GM23338 (cell line): Measurements from ENCODE around the gene ACSF3. TPM values are rescaled to one million over a fixed set of nuclear protein-coding genes. Genes with fewer than 3 reads are reported as not detected.

Experiments used
- CTCF ChIP-seq, 2 experiments: fragments of 200-600 bp in 1 of 2; sonication (generic) in 1 of 2; conservative IDR thresholded peaks; 2 replicates each; pipeline versions ENCODE4 v1.5.1 to v1.6.1; 2016 to 2017; ENCODE audit warnings: antibody characterized with exemption in 2 of 2, low read depth in 2 of 2, mild to moderate bottlenecking in 2 of 2, moderate library complexity in 1 of 2
- EZH2 ChIP-seq: fragments of 200-600 bp; sonication (generic); IDR thresholded peaks from one replicate; pipeline ENCODE4 v1.8.0; 2017; ENCODE audit warnings: antibody characterized with exemption, mild to moderate bottlenecking, low read depth; ENCODE audit not compliant: unreplicated experiment
- EZH2phosphoT487 ChIP-seq: fragments of 200-600 bp; sonication (generic); IDR thresholded peaks from one replicate; pipeline ENCODE4 v1.8.1; 2018; ENCODE audit warnings: antibody characterized with exemption; ENCODE audit not compliant: unreplicated experiment
- REST ChIP-seq: IDR thresholded peaks from one replicate; pipeline ENCODE4 v1.6.1; 2018; ENCODE audit warnings: antibody characterized with exemption; ENCODE audit not compliant: unreplicated experiment
- STAT1 ChIP-seq: IDR thresholded peaks from one replicate; pipeline ENCODE4 v1.6.1; 2016; ENCODE audit warnings: antibody characterized with exemption; ENCODE audit not compliant: unreplicated experiment
- ZNF114 ChIP-seq: fragments of 250-450 bp; sonication (Bioruptor Pico); IDR thresholded peaks from 2 replicates; pipeline ENCODE4 v1.5.0; 2020; ENCODE audit warnings: mild to moderate bottlenecking, moderate library complexity
- ZNF462 ChIP-seq: fragments of 250-450 bp; sonication (Bioruptor Pico); IDR thresholded peaks from 2 replicates; pipeline ENCODE4 v1.5.0; 2020; ENCODE audit warnings: mild to moderate bottlenecking, moderate library complexity
- polyA plus RNA-seq: library from polyadenylated mRNA; unstranded; fragments of >200 nt; fragmentation: Nextera tagmentation; extraction: Ambion mirVana; gene quantifications from 2 replicates; pipeline ENCODE4 v1.2.1, GENCODE V29; 2016
- total RNA-seq: library from RNA; depleted of rRNA; stranded (reverse); fragments of >200 nt; shearing (Covaris generic); gene quantifications from 2 replicates; pipeline ENCODE4 v1.2.3, GENCODE V29; 2014

ACSF3 gene
- total and polyA plus RNA-seq, 2 experiments from 2014 or later = 12.8 to 23.1 TPM

GRCh38 chr16:89137666-89138512 is 44.2 kb downstream of the ACSF3 start (continued):
- TF ChIP-seq ZNF462 (CRISPR knock-in tag) (no peak), REST (no peak), EZH2 (no peak), EZH2phosphoT487 (no peak), ZNF114 (CRISPR knock-in tag) (no peak), STAT1 (no peak), CTCF (conservative IDR thresholded peaks at IDR 0.05; ENCODE audit: low read depth in 2 of 2) (no peak)
